GM12878 (cell line): Measurements from ENCODE around the gene ABHD2. TPM values are rescaled to one million over a fixed set of nuclear protein-coding genes. Genes with fewer than 3 reads are reported as not detected.

Source experiments
- ATAC-seq: fragments of 200-7000 bp; cut with Tn5 transposase; 3 replicates; pipeline ENCODE4 v1.9.1; 2020; ENCODE audit warnings: mild to moderate bottlenecking, moderate library complexity
- BruUV-seq: library from RNA; stranded (reverse); fragments of 400-500 nt; replicated peaks from 2 replicates; lab custom pipeline; 2021; lab: Mats Ljungman, UMichigan
- CTCF ChIA-PET: fragments of 300-600 bp; sonication (Branson Sonifier 250); formaldehyde crosslinking; extraction: SDS; loops from one replicate; lab custom pipeline; 2021; ENCODE audit warnings: inconsistent platforms; lab: Yijun Ruan, JAX
- POLR2A ChIA-PET: fragments of 350-600 bp; formaldehyde crosslinking; extraction: SDS; loops from one replicate; lab custom pipeline; 2021; ENCODE audit warnings: inconsistent platforms; lab: Charles Lee
- RAD21 ChIA-PET: fragments of 300-600 bp; sonication (Branson Sonifier 250); formaldehyde crosslinking; loops from one replicate; lab custom pipeline; 2023; ENCODE audit warnings: antibody characterized with exemption; ENCODE audit not compliant: unreplicated experiment; lab: Charles Lee
- SMC1A ChIA-PET: fragments of 300-600 bp; sonication (Branson Sonifier 250); formaldehyde crosslinking; loops from one replicate; lab custom pipeline; 2023; ENCODE audit not compliant: unreplicated experiment, uncharacterized antibody; lab: Charles Lee
- DNase-seq: peaks from one replicate; pipeline ENCODE4 v3.0.0-alpha.2; 2011; ENCODE audit warnings: low read depth, low spot score
- FAIRE-seq: peaks from 3 replicates; lab custom pipeline; 2011; peaks lifted over from hg19 to GRCh38; lab: Jason Lieb, UNC
- H2AFZ ChIP-seq: 2 replicates; pipeline ENCODE4 v1.6.0; 2011; ENCODE audit warnings: low read depth, low read length, control low read depth; ENCODE audit not compliant: control insufficient read depth
- H3K27ac ChIP-seq: 2 replicates; pipeline ENCODE4 v1.5.1; 2011; ENCODE audit warnings: control low read depth; ENCODE audit not compliant: control insufficient read depth, insufficient read depth
- H3K27me3 ChIP-seq, 2 experiments: replicated peaks in 1 of 2; 2 replicates each; pipeline versions ENCODE4 v1.6.0 to v1.6.1; 2011; ENCODE audit warnings: low read length in 1 of 2; ENCODE audit not compliant: control insufficient read depth in 2 of 2, insufficient read depth in 2 of 2
- H3K36me3 ChIP-seq, 2 experiments: 2 replicates each; pipeline ENCODE4 v1.5.1; 2011; ENCODE audit warnings: low read length in 1 of 2; ENCODE audit not compliant: control insufficient read depth in 2 of 2, insufficient read depth in 2 of 2
- H3K4me1 ChIP-seq: 2 replicates; pipeline ENCODE4 v1.6.1; 2011; ENCODE audit warnings: mild to moderate bottlenecking, low read length, moderate library complexity, mixed read lengths; ENCODE audit not compliant: control insufficient read depth, insufficient read depth
- H3K4me2 ChIP-seq: 2 replicates; pipeline ENCODE4 v1.6.0; 2011; ENCODE audit warnings: control low read depth; ENCODE audit not compliant: control insufficient read depth, insufficient read depth
- H3K4me3 ChIP-seq: fragments of 200-600 bp; sonication (generic); 2 replicates; pipeline ENCODE4 v1.5.1; 2016
- H3K79me2 ChIP-seq: 2 replicates; pipeline ENCODE4 v1.6.0; 2011; ENCODE audit warnings: low read length; ENCODE audit not compliant: control insufficient read depth, insufficient read depth
- H3K9ac ChIP-seq: 2 replicates; pipeline ENCODE4 v1.8.0; 2011; ENCODE audit warnings: low read length, control low read depth, mixed read lengths; ENCODE audit not compliant: control insufficient read depth, insufficient read depth
- H3K9me3 ChIP-seq: replicated peaks from 3 replicates; pipeline ENCODE4 v1.5.1; 2011; ENCODE audit warnings: mild to moderate bottlenecking, low read length; ENCODE audit not compliant: control insufficient read depth, insufficient read depth
- H4K20me1 ChIP-seq: 2 replicates; pipeline ENCODE4 v1.6.0; 2011; ENCODE audit not compliant: control insufficient read depth, insufficient read depth
- BCLAF1 ChIP-seq: fragments of 450-650 bp; IDR thresholded peaks from 2 replicates; pipeline ENCODE4 v1.6.1; 2017; ENCODE audit warnings: antibody characterized with exemption, mild to moderate bottlenecking, moderate library complexity
- BHLHE40 ChIP-seq, 2 experiments: fragments of 450-650 bp in 1 of 2; IDR thresholded peaks; 2 replicates each; pipeline ENCODE4 v1.6.1; 2011 to 2017; ENCODE audit warnings: low read depth in 2 of 2, borderline replicate concordance in 1 of 2, improper control_type of control experiment in 1 of 2, low read length in 1 of 2, mild to moderate bottlenecking in 1 of 2
- CBX5 ChIP-seq: sonication (generic); IDR thresholded peaks from 2 replicates; pipeline ENCODE4 v1.6.1; 2016; ENCODE audit warnings: low read depth, moderate library complexity, mild to moderate bottlenecking, inconsistent platforms
- CREB1 ChIP-seq: IDR thresholded peaks from 2 replicates; pipeline ENCODE4 v1.6.1; 2012; ENCODE audit warnings: low read depth, mild to moderate bottlenecking, inconsistent platforms
- GATAD2B ChIP-seq: fragments of 450-650 bp; conservative IDR thresholded peaks from 2 replicates; pipeline ENCODE4 v1.6.1; 2017; ENCODE audit warnings: low read depth, mild to moderate bottlenecking, moderate library complexity
- HDGF ChIP-seq: fragments of 450-650 bp; IDR thresholded peaks from 2 replicates; pipeline ENCODE4 v1.6.1; 2016; ENCODE audit warnings: antibody characterized with exemption
- MTA2 ChIP-seq: fragments of 450-650 bp; IDR thresholded peaks from 2 replicates; pipeline ENCODE4 v1.6.1; 2016; ENCODE audit warnings: low read depth, mild to moderate bottlenecking, moderate library complexity
- MTA3 ChIP-seq: IDR thresholded peaks from 2 replicates; pipeline ENCODE4 v1.6.1; 2012; ENCODE audit warnings: low read length, inconsistent platforms, borderline replicate concordance
- NKRF ChIP-seq: fragments of 450-650 bp; conservative IDR thresholded peaks from 2 replicates; pipeline ENCODE4 v1.6.1; 2017; ENCODE audit warnings: mild to moderate bottlenecking, moderate library complexity
- POLR2AphosphoS2 ChIP-seq: IDR thresholded peaks from 2 replicates; pipeline ENCODE4 v1.6.1; 2011; ENCODE audit warnings: low read depth, mild to moderate bottlenecking, low read length, improper control_type of control experiment, moderate library complexity
- SIX5 ChIP-seq: IDR thresholded peaks from 2 replicates; pipeline ENCODE4 v1.6.1; 2011; ENCODE audit warnings: mild to moderate bottlenecking, low read depth, low read length, moderate library complexity; ENCODE audit not compliant: severe bottlenecking
- SUZ12 ChIP-seq: fragments of 200-600 bp; sonication (generic); IDR thresholded peaks from one replicate; pipeline ENCODE4 v1.6.1; 2018; ENCODE audit warnings: antibody characterized with exemption, mild to moderate bottlenecking; ENCODE audit not compliant: unreplicated experiment
- TCF12 ChIP-seq: IDR thresholded peaks from 2 replicates; pipeline ENCODE4 v1.6.1; 2011; ENCODE audit warnings: low read depth, mild to moderate bottlenecking, low read length
- ZNF207 ChIP-seq: fragments of 450-650 bp; IDR thresholded peaks from 2 replicates; pipeline ENCODE4 v1.6.1; 2014; ENCODE audit warnings: antibody characterized with exemption, mild to moderate bottlenecking, borderline replicate concordance
- ZNF217 ChIP-seq: fragments of 450-650 bp; IDR thresholded peaks from 2 replicates; pipeline ENCODE4 v1.6.1; 2017; ENCODE audit warnings: antibody characterized with exemption, mild to moderate bottlenecking
- ZNF687 ChIP-seq: fragments of 450-650 bp; IDR thresholded peaks from 2 replicates; pipeline ENCODE4 v1.6.1; 2017; ENCODE audit warnings: mild to moderate bottlenecking, moderate library complexity
- WGBS: methylation state at CpG from one replicate; pipeline ENCODE4 v1.1.6; 2016; ENCODE audit warnings: low lambda C conversion rate; ENCODE audit not compliant: insufficient replicate concordance, insufficient coverage; ENCODE audit errors: missing lambda C conversion rate; 5-methylcytosine and 5-hydroxymethylcytosine counted together
- in situ Hi-C: fragments of 300-500 bp; cut with MboI; formaldehyde crosslinking; loops from 9 replicates; pipeline ENCODE4 v1.14.3; 2018; ENCODE audit warnings: mixed read lengths
- intact Hi-C: fragments of 100-400 bp; cut with micrococcal nuclease; formaldehyde crosslinking; loops from one replicate; pipeline ENCODE4 v1.14.2; 2022; ENCODE audit not compliant: unreplicated experiment
- polyA plus RNA-seq, 11 experiments: library from polyadenylated mRNA; depleted of rRNA in 4 of 11; unstranded in 6 of 11; stranded (reverse) in 5 of 11; fragments of >200 nt; fragmentation: Nextera tagmentation in 4 of 11; fragmentation: Illumina TruSeq in 1 of 11; extraction: Ambion mirVana in 4 of 11; extraction: Trizol in 1 of 11; gene quantifications; 1 replicate in 1 of 11; 2 replicates in 10 of 11; pipeline versions ENCODE4 v1.2.1 to v1.2.3, GENCODE V29; 2011 to 2016; ENCODE audit warnings: inconsistent platforms in 2 of 11, missing spikeins in 2 of 11, low read depth in 1 of 11
- total RNA-seq, 4 experiments: library from RNA; depleted of rRNA in 3 of 4; stranded (reverse); fragments of >200 nt in 3 of 4; fragmentation: Illumina TruSeq in 1 of 4; extraction: Trizol in 1 of 4; gene quantifications; 2 replicates each; pipeline versions ENCODE4 v1.2.1 to v1.2.3, GENCODE V29; 2013 to 2021

ABHD2 gene
- total and polyA plus RNA-seq, 10 of the 15 experiments (the other 5 are each of a cell fraction or from before 2014, with no cell fraction given) = 1.2 to 33.6 (median 20.4) TPM

GRCh38 chr15:89146366-89146765 is 58.1 kb downstream of the ABHD2 start:
- Histone ChIP-seq H3K27ac (no peak overlapping the region), H3K9me3 (no peaks in the 10 kb centered on the region), H3K9ac (no peak overlapping the region), H3K79me2 (no peaks in the 10 kb centered on the region), H3K36me3 (peaks cover 0 to 6% of the 10 kb centered on the region in 2 experiments; a peak in 1 of 4 replicates), H3K27me3 (no peaks in the 10 kb centered on the region), H2AFZ (no peak overlapping the region), H3K4me1 (no peaks in the 10 kb centered on the region), H3K4me2 (no peak overlapping the region), H3K4me3 (no peak overlapping the region), H4K20me1 (no peaks in the 10 kb centered on the region; the same call in 1 of the 2 replicates)
- no TSS peak for BruUV-seq
- RAD21 ChIA-PET = interaction anchor here (0.6 to 1.1 kb wide), 4 partner anchors 14 to 58 kb away, joined by 3 read pairs; partner anchors contain the start of gene ABHD2
- FAIRE-seq (no peak), DNase-seq (no peak), ATAC-seq (no peak)
- 75% methylated on average over 5 of the region's 5 CpGs for WGBS
- in situ Hi-C loops = no loop called here
- POLR2A ChIA-PET = interaction anchor here (0.6 kb wide), 2 partner anchors 21 to 115 kb away, joined by 3 to 5 read pairs; no protein-coding TSS in a partner anchor
- intact Hi-C loops = no loop called here
- SMC1A ChIA-PET = interaction anchor here (0.8 to 2.1 kb wide), 5 partner anchors 15 to 88 kb away, joined by 3 to 6 read pairs (median 4); no protein-coding TSS in a partner anchor
- CTCF ChIA-PET = interaction anchor here (1.2 to 1.9 kb wide), 4 partner anchors 14 to 89 kb away, joined by 5 to 11 read pairs (median 8); no protein-coding TSS in a partner anchor
- TF ChIP-seq SIX5 (no peak), GATAD2B (no peak), SUZ12 (no peak), HDGF (no peak), BHLHE40 (IDR thresholded peaks at IDR 0.05; ENCODE audit: borderline replicate concordance in 1 of 2, low read depth in 2 of 2, low read length in 1 of 2) (no peak), MTA2 (no peak), ZNF217 (no peak), NKRF (no peak), CBX5 (no peak), CREB1 (no peak), ZNF687 (no peak), POLR2AphosphoS2 (no peak), MTA3 (no peak), ZNF207 (no peak), TCF12 (no peak), BCLAF1 (no peak)
